Lower lobe of right lung (tissue), 2 donors: Measurements from ENCODE around the gene ERVW-1. TPM values are rescaled to one million over a fixed set of nuclear protein-coding genes. Genes with fewer than 3 reads are reported as not detected.

ENCODE experiments used
- ATAC-seq, 2 donors: fragments of 200-7000 bp; cut with Tn5 transposase; one replicate each; pipeline ENCODE4 v1.9.1; 2020 to 2022; ENCODE audit warnings: mild to moderate bottlenecking in 2 of 2, moderate library complexity in 2 of 2
- DNase-seq: peaks from one replicate; pipeline ENCODE4 v3.0.0-alpha.2; 2020
- H3K27ac ChIP-seq: fragments of 200-600 bp; one replicate; pipeline ENCODE4 v1.8.0; 2022
- H3K27me3 ChIP-seq: fragments of 200-600 bp; one replicate; pipeline ENCODE4 v1.8.0; 2022; ENCODE audit warnings: low read depth
- H3K36me3 ChIP-seq: fragments of 200-600 bp; one replicate; pipeline ENCODE4 v1.8.0; 2022; ENCODE audit warnings: mild to moderate bottlenecking
- H3K4me1 ChIP-seq: fragments of 200-600 bp; one replicate; pipeline ENCODE4 v1.8.0; 2022
- H3K4me3 ChIP-seq: fragments of 200-600 bp; one replicate; pipeline ENCODE4 v1.8.0; 2022; ENCODE audit warnings: mild to moderate bottlenecking
- H3K9me3 ChIP-seq: fragments of 200-600 bp; one replicate; pipeline ENCODE4 v1.8.0; 2022
- CTCF ChIP-seq: fragments of 200-600 bp; IDR thresholded peaks from one replicate; pipeline ENCODE4 v1.8.0; 2022; ENCODE audit warnings: antibody characterized with exemption, mild to moderate bottlenecking
- intact Hi-C: fragments of 100-400 bp; cut with DNase I; formaldehyde crosslinking; loops from one replicate; pipeline ENCODE4 v1.11.0; 2022
- total RNA-seq: library from RNA; stranded (reverse); fragmentation: NEBNext Ultra II Directional; extraction: Animal tissue kit (Norgen Biotek cat#: 25700); gene quantifications from one replicate; pipeline ENCODE4 v1.2.1, GENCODE V29; 2021
- donor health status: DM: no; HTN: yes; CAD: no; lungs with severe emphysema.

Gene ERVW-1
- total RNA-seq, 1 donor from 2014 or later: not detected

- intact Hi-C loops: no loop called here
- H3K9me3 ChIP-seq: no peaks in the 10 kb centered on the region
- no peaks in the 10 kb centered on the region for H3K27me3 ChIP-seq
- ATAC-seq (no peak), DNase-seq (no peak)
- no peak for TF ChIP-seq CTCF
- H3K36me3 ChIP-seq: no peaks in the 10 kb centered on the region
- H3K4me1 ChIP-seq: no peaks in the 10 kb centered on the region
- H3K4me3 ChIP-seq: no peak overlapping the region
- H3K27ac ChIP-seq: no peak overlapping the region
These were observed 39.7 kb downstream of the ERVW-1 start for GRCh38 chr7:92437956-92438491.

GRCh38 chr7:92436612-92437445, 40.9 kb downstream of the ERVW-1 start:
- no peak overlapping the region for H3K4me3 ChIP-seq
- H3K36me3 ChIP-seq: no peaks in the 10 kb centered on the region
- ATAC-seq (no peak), DNase-seq (no peak)
- H3K4me1 ChIP-seq: no peaks in the 10 kb centered on the region
- no peak for TF ChIP-seq CTCF
- no peak overlapping the region for H3K27ac ChIP-seq
- H3K27me3 ChIP-seq: no peaks in the 10 kb centered on the region
- intact Hi-C loops: no loop called here
- no peaks in the 10 kb centered on the region for H3K9me3 ChIP-seq

- DNase-seq (no peak), ATAC-seq (no peak)
- Histone ChIP-seq H3K27me3 (no peaks in the 10 kb centered on the region), H3K4me1 (no peaks in the 10 kb centered on the region), H3K36me3 (no peaks in the 10 kb centered on the region), H3K4me3 (no peak overlapping the region), H3K27ac (no peak overlapping the region), H3K9me3 (no peaks in the 10 kb centered on the region)
- TF ChIP-seq CTCF: no peak
- intact Hi-C loops: no loop called here
These were observed 42.2 kb downstream of the ERVW-1 start for GRCh38 chr7:92435542-92435941.

- no peaks in the 10 kb centered on the region for H3K36me3 ChIP-seq
- no peak overlapping the region for H3K27ac ChIP-seq
- no peaks in the 10 kb centered on the region for H3K9me3 ChIP-seq
- ATAC-seq: no peak
- no peak overlapping the region for H3K4me3 ChIP-seq
- intact Hi-C loops: loop anchor here (5.0 kb wide), 1 partner anchor 376 kb away; no protein-coding TSS in a partner anchor
- H3K4me1 ChIP-seq: no peaks in the 10 kb centered on the region
- no peak for TF ChIP-seq CTCF
- no peak for DNase-seq
- H3K27me3 ChIP-seq: no peaks in the 10 kb centered on the region
These were observed 44.7 kb downstream of the ERVW-1 start for GRCh38 chr7:92433019-92433418.

- H3K4me1 ChIP-seq: no peaks in the 10 kb centered on the region
- TF ChIP-seq CTCF: no peak
- H3K4me3 ChIP-seq: no peak overlapping the region
- DNase-seq: no peak
- ATAC-seq: no peak
- intact Hi-C loops: loop anchor here (5.0 kb wide), 1 partner anchor 375 kb away; no protein-coding TSS in a partner anchor
- no peaks in the 10 kb centered on the region for H3K27me3 ChIP-seq
- no peaks in the 10 kb centered on the region for H3K36me3 ChIP-seq
- H3K27ac ChIP-seq: no peak overlapping the region
- H3K9me3 ChIP-seq: no peaks in the 10 kb centered on the region
These were observed 45.3 kb downstream of the ERVW-1 start for GRCh38 chr7:92432299-92432946.
